Kasumi-1 (cell line): ENCODE results near the gene PANK4.
A peak's percentile ranks its signal among the peaks of the same experiment; 100 is the strongest.

ENCODE experiments used
- DNase-seq, 2 experiments: peaks; one replicate each; lab custom pipeline; 2025; lab: John Stamatoyannopoulos, UW

Gene PANK4

DNA sequence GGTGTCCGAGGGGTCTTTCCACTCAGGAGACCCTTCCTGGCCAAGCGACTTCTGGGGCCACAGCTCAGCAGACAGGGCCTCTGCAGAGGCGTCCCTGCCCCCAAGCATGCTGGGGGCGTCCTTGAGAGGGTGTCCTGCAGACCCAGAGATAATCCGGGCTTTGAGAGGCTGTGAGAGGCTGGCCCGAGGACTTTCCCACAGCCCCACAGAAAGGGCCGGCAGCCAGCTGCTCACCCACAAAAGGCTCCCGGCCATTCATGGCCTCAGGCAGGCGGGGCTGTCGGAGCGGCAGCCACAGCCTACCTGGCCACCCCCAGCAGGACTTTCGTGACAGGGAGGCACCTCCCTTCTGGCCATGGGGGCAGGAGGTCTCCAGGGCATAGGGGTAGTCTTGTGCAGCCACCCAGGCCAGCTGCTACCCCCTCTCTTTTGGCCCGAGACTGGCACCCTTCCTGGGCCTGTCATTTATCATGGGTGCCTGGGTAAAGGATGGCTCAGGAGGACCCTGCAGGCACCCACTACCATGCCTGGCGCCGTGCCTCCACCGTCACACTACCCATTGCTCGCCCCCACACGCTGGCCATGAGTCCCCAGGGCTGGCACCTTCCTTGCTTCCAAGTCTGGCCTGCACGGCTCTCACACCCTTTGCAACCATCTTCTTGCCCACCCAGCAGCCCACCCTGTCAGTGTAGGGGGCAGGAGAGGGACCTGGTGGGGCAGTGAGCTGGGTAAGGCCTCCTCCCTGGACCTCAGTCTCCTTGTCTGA lies 18.7 kb upstream of the PANK4 start:
- no peak for DNase-seq

DNA sequence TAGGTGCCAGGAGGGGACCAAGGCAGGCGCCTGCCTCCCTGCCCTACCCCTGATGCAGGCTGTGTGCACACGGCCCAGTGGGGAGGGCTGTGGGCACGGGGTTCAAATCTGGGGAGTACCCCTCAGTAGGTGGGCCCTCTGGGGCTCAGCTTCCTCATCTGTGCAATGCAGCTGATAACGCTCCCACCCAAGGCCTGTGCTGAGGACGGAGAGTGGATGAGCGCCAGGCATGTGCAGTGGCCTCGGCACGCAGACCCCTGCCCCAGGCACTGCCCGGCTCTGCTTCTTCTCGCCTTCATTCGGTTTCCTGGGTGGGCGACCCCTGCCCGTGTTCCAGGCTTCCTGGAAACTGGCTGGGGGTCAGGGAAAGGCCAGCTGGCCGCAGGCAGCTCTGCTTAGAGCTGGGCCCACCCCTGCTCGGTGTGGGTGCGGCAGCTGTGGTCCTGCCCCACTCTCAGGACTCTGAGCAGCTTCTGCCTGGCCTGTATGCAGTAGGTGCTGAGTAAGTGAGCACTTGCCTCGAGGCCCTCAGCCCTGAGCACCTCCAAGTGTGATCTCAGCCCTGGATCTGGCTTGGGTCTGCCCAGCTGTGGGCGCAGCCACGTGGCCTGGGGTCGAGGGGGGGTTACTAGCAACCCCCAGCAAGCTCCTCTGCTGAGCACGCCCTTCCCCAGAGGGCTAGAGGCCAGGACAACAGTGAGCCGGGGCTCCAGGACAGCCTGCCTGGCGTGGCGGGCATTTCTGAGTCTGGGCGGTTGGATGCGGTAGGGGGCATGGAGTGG lies 17.9 kb upstream of the PANK4 start:
- DNase-seq: no peak

DNA sequence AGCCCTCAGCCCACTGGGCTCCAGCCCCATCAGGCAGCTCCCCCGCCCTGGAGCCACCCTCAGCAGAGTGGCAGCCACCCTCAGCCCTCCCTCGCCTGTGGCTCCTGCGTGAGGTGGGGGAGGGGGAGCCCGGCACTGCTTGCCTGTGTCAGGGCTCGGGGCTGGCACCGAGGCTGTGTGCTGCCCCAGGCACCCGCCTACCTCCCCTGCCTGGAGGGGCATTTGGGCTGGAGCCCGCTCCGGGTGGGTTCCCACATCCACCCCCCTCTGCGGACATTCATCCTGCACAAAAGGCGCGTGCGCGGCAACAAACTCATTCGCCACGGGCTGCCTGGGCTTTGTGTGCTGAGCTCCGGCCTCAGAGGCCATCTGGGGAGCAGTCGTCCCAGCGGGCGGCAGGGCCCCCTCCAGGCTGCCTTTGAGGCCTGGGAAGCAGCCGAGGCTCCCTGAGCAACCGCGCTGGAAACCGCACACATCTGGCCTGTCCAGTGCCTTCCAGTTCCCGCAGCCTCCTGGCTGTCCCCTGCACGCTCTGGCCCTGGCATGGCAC lies 17.2 kb upstream of the PANK4 start:
- no peak for DNase-seq

DNA sequence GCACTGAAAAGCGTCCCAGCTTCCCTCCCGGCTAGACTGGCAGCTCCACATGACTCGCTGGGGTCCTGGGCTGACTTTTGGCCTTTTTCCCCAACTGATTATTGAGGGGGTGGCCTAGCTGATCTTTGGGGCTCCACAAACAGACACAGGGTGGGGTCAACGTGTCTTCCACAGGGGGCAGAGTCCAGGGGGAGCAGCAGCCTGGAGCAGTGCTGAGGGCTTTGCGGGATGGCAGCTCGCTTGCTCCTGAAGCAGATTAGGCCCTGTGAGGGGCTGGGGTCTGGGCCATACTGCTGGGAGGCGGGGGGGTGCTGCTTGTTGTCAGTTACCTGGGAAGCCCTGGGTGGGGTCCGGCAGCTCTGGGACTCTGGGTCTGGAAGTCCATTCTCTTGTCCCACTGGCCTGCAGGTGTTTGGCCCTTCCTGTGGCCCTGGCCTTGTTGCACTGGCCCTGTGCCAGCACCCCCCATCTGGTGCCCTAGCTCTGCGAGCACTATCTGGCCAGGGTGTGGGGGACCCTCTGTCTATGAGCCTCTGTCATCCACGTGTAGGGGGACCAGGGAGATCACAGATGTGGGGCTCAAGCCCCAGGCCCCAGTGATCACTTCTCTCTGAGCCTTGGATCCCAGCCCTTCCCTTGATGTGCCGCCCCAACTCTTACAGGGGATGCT lies 16.0 kb upstream of the PANK4 start:
- no peak for DNase-seq

DNA sequence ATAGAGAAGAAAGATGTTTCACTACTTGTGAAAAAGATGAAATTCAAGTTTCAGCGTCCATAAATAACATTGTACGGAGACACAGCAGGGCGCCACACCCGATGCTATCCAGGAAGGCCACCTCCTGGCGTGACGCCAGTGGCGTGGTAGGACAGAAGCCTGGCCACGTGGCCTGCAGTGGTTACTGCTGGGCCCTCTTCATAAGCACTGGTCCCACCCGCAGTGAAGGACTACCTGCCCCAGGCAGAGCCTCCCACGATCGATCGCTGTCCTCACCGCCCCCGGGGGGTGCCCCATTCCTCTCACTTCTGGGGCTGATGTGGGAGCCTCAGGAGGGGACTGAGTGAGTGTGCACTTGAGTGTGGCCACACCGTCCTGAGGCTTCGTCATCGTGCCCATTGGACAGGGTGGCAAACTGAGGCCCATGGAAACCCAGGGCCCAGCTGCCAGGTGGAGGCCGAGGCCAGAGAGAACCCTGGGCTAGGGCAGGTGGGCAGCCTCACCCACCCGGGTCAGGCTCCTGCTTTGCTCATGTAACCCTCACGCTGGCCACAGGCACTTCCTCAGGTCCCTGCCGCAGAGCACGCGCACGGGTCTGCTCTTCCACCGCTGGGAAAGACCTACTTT lies 15.3 kb upstream of the PANK4 start:
- DNase-seq: no peak

DNA sequence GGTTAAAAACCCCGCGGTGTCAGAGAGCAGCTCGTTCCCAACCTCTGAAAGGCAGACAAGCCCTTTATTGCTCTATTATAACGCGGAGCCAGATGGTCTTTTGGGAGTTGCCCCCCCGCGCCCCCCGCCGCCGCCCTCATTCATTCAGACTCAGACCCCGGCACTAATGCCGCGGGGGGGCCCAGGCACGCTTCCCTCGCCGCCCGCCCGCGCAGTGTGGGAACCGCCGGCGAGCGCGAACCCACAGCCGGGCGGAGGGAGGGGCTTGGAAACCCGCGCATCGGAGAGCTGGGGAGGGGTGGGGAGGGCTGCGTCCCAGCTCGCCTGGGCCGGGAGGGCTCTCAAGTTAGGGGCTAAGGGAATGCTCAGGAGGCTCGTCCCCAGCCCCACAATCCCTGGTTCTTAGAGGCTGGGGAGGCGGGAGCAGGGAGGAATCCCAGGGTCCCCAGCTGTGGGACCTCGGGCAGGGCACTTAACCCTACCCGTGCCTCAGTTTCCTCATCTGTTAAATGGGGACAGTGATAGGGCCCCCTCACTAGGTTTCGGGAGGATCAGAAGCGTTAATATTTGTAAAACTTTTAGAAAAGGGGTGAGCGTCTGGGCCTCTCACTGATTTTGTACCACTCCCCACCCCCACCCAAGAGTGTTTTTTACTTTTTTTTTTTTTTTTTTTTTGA lies 14.6 kb upstream of the PANK4 start:
- DNase-seq: no peak

DNA sequence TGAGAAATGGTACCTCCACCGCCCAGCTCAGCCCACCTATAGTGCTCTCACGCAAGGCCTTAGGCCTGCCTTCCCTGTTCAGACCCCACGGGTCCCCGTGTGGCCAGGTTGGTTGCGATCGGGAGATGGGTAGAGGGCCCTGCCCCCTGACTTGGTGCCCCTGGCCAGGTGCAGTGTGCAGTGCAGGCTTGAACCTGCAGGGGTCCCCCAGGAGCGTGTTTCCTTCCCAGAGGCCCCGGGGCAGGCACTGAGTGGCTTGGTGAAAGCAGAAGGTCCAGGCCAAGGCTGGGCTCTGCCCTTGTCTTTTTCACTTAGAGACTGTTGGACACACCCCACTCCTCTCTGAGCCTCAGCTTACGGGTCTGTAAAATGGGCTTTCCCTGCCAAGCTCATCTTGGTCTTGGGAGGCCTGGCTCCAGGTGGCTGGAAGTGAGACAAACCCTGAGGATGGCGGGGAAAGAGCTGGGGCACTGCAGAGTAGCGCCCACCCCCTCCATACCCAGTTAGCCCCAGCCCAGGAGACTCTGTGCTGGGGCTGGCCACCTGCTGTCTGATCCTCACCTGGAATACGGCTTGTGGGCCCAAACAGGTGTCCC lies 13.0 kb upstream of the PANK4 start:
- DNase-seq: peak in 1 of 2 experiments; percentile 10

DNA sequence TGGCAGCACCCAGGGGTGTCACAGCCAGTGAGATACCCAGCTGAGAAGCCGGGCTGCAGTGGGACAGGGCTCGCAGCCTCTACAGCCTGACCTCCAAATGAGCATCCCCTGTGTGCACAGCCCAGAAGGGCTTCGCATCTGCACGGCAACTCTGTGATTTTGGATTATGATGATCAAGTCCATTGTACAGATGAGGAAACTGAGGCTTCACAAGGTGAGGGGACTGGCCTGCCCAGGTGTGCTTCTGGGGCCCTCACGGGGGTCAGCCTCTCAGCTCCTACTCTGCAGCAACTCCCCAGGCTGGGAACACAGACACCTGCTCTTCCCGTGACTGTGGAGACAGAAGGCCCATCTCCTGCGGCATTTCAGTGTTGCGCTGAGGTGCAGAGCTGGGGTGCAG lies 12.5 kb upstream of the PANK4 start:
- DNase-seq: no peak

DNA sequence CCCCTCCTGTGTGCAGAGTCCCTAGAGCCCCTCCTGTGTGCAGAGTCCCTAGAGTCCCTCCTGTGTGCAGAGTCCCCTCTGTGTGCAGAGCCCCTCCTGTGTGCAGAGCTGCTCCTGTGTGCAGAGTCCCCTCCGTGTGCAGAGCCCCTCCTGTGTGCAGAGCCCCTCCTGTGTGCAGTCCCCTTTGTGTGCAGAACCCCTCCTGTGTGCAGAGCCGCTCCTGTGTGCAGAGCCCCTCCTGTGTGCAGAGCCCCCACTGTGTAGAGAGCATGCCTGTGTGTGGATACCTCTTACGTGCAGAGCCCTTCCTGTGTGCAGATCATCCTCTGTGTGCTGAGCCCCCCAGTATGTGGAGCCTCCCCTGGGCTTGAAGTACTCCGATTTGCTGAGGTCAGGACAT lies 12.0 kb upstream of the PANK4 start:
- DNase-seq: no peak

DNA sequence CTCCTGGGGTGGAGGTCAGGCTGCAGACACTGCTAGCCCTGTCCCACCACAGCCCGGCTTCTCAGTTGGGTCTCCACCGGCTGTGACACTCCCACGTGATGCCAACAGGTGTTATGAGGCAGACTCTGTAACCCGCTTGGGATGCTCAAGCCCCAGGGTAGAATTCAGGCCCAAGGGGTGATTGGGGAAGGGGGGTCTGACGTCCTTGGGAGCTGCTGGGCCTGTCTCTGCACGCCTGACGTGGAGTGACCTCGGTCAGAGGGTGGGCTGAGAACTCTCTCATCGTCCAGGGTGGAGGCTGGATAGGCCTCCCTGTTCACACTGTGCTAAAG lies 11.4 kb upstream of the PANK4 start:
- DNase-seq: no peak

DNA sequence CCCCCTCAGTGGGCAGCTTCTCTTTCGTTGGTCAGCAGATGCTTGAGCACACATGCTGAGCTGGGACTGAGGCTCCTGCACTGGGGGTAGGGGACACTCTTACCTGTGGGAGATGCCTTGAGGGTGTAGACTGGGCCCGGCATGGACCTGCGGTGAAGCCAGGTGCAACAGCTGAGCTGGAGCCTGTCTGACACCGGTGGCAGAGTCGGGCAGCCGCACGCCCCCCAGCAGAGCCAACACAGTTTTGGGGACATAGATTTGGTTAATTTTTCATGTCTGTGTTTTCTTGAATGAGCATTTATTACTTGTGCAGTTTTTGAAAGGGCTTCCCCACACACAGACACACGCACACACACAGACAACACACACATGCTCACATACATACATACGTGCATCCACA lies 9.6 kb upstream of the PANK4 start:
- DNase-seq: no peak

DNA sequence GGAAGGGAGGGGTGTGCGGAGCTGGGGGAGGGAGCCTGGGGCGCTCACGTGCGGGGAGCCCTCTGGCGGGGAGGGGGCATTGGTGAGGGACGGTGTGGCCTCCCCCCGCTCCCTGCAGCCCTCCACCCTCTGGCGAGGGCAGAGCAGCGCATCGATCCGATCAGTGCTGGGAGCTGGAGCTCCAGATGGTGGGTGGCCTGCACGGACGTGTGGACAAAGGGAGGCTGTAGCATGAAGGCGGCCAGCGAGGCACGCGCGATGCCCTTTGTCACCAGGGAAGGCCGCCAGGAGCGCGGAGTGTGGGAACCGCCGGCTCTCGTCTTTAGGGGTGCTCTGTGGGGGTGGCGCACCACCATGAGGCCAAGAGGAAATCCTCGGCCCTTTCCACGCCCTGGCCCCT lies 9.1 kb upstream of the PANK4 start:
- no peak for DNase-seq

DNA sequence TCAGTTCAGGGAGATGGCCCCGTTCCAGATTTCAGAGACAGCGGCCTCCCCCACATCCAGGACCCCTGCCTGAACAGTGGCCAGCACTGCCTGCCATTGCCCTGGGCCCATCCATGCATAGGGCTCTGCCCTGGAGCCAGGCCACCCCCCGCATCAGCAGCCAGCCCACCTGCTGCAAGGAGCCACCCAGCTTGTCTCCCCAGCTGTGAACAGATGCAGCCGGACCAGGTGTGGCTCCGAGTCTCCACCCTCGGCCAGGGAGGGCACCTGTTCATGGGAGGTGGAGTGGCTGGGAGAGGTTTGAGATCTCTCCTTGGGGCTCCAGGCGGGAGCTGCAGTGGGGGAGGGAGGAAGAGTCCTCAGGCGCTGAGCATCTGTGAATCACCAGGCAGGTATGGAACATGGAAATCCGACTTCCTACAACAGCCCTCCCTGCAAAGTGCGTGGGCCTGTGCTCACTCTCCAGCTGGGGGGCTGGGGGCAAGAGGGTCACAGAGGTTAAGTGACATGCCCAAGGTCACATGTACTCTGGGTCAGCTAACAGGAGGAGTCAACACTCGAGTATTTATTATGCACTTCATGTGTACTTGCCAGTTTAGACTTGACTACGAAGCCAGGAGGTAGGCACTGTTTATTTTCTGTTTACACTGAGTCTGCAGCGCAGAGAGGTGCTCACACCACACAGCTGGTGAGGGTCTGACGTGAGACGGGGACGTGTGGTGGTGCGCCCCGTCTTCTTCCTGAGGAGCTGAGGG lies 8.5 kb upstream of the PANK4 start:
- no peak for DNase-seq

DNA sequence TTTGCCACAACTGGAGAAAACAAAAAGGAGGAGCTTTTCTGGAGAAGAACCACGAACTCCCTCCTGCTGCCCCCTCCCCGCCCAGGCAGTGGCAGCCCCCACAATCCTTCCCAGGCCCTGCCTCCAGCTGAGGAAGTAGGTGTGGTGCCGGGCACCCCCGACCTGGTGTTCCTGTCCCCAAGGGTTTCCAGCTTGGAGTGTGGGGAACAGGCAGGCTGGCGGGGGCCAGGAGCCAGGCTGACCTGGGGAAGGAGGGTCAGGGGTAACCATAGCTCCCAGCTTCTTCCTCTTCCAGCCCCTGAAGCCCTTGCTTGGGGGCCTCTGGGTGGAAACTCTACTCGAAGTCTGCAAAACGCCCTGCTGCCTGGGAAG lies 7.9 kb upstream of the PANK4 start:
- DNase-seq: no peak

DNA sequence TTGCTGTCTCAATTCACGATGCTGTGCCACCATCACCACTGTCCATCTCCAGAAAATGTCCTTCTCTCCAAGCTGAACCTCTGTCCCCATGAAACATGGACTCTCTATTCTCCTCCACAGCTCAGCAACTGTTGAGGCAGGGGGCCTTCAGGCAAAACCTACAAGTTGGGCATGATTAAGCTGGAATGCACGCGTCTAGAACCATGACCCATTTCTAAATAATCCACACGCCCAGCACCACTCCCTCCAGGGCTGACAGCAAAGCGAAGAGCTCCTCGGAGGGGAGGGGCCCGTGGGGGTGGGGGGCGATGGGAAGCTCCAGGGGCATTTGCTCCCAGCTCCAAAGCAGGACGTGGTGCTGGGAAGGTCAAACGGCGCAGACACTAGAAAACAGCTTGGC lies 7.0 kb upstream of the PANK4 start:
- DNase-seq: no peak

DNA sequence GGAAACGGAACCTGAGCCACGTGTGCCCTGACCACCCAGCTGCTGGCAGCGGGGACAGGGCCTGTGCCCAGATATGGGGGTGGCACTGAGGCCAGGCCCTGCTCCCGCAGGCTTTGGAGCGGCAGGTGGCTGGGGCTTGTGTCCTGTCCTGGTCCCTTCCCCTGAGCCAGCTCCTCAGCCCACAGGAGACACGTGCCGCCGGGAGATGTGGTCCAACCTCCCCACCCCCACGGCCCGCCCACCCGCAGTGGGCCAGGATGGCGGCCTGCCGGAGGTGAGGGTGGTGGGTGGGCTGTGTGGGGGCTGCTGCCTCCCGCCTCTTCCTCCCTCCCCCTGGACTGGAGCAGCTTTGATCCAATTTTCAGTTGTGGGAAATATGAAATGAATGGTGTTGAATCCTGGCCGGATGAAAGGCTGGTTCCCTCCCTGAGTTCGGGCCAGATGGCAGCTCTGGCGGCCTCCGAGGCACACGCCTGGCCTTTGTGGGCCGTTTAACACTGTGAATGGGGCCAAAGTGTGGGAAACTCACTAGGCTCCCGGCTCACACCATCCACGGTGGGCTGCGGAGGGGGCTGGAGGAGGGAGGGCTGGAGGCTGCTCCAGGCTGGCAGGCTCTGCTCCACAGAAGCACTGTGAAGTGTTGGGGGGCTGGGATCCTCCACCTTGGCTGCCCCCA lies 6.2 kb upstream of the PANK4 start:
- DNase-seq: no peak

DNA sequence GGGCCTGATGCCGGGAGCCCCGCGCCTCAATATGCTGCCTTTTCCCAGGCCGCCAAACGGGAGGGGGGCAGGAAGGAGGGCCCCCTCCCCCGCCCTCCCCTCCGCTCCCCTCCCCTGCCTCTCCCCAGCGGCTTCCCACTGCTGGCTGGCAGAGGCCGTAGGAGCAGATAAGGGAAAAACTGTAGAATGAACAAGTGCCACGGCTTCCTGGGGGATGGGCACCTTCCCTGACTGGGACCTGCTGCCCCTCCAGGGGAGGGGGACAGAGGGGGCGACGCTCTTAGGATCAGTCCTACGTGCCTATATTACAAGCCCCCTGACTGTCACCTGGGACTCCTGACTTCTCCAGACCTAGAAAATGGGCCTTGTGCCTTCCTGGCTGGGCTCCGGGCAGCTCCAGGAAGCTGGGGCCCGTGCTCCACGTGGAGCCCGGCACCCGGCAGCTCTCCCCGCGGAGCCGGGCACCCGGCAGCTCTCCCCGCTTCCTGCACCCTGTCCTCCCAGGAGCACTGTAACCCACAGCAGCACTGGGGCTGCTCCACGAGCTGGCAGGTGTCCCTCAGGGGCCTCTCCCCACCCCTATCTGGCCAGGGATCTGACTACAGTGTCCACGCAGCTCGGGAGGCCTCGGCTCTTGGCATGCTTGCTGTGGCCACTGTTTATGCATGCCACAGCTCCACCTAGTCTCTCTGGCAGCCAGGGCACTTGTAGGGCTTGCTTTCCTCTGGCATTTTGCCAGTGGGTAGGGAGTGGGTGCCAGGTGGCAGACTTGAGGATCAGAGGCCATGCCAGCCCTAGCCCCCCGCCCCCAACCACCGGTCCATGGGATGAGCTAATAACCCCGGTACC lies 4.3 kb upstream of the PANK4 start:
- DNase-seq: no peak

DNA sequence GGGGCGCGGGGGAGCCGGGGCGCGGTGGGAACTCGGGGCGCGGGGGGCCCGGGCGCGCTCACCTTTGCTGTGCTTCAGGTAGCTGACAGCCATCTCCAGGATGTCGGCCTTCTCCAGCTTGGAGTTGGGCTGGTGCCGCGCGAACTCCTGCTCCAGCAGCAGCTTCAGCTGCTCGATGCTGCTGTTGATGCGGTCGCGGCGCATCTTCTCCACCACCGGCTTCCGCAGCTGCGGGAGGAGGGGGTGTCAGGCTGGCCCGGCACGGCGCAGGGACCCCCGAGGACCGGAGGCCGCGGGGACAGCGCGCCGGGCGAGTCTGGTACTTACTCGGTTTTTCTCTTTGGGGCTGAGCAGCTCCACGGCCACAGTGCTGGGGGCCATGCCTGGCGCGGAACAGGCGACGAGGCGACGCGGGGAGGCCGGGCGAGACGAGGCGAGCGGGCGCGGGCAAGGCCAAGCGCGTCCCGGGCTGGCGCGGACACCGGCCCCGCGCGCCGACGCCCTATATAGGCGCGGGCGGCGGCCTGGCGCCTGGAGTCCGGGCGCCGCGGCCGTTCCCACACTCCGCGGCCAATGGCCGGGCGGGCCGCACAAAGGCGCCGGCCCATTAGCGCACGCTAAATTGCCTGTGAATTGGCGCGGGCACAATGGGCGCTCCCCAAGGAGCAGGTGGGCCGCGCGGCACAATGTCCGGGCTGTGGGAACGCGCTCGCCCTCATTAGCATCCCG lies 3.6 kb upstream of the PANK4 start, which contains the start of gene HES5:
Gene HES5, minus strand, starts transcription at position 480 of the 729 bp plus-strand sequence. Its CDS starts 99 bp downstream, at position 381.
- no peak for DNase-seq
